GM18868 (cell line): ENCODE measurements around the gene BMP7.

Experiments used
- ATAC-seq: cut with Tn5 transposase; IDR thresholded peaks from one replicate; pipeline ENCODE4 v1.9.1; 2021; ENCODE audit warnings: mild to moderate bottlenecking, moderate library complexity; ENCODE audit not compliant: unreplicated experiment

The BMP7 gene

DNA sequence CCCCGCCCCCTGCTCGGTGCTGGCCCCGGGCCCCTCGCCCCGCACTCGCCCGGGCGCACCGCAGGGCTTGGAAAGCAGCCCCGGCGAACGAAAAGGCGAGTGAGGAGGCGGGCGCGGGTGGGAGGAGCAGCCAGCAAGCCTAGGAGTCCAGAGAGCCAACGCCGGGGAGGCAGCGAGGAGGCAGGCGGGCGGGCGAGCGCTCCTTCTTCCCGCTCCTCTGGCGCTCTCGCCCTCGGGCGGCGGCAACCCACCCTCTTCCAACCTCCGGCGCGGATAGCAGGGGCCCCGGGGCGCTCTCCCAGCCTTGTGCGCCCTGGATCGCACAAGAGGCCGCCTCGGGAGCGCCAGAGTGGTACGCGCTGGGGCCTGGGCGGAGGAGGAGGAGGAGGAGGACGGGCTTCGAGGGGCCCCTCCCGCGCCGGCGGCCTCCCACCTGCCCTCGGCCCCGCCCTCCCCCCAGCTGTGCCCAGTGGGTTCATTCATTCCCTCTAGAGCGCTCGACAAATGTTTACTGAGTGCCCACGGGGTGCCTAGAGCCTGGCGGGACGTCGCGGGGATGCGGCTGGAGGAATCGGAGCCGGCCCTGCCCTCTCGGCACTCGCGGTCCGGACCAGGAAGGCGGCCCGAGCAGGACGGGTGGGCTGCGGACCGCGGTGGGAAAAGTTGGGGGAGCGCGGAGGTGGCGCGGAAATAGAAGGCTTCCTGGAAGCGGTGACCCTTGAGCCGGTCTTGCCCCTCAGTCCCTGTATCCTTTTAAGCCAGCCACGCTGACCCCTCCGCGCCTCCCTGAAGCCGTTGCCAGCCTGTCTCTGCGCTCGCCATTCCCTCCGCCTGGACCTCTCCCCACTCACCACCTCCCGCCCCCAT, at the start of gene BMP7:
BMP7 (minus strand) TSS at position 351 of the 867 bp plus-strand sequence. CDS start 519 bp downstream, outside the sequence.
- no peak for ATAC-seq

DNA sequence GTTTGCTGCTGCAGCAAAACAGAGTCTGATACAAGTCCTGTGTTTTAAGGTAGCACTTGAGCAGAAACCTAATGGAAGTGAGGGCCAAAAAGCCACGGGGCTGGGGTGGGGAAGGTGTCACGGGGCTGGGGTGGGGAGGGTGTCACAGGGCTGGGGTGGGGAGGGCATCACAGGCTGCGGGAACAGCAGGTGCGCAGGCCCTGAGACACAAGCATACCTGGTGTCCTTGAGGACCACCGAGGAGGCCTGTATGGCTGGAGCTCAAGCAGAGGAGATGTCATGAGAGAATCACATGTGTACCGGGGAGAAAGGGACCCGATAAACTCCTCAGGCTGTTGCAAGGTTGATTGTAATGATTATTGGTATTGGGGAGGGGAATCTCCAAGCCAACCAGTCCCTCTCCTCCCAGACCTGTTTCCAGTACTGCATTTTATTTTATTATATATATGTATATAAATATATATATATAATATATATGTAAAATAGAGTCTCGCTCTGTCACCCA, 49.6 kb upstream of the BMP7 start:
- ATAC-seq, result no peak

DNA sequence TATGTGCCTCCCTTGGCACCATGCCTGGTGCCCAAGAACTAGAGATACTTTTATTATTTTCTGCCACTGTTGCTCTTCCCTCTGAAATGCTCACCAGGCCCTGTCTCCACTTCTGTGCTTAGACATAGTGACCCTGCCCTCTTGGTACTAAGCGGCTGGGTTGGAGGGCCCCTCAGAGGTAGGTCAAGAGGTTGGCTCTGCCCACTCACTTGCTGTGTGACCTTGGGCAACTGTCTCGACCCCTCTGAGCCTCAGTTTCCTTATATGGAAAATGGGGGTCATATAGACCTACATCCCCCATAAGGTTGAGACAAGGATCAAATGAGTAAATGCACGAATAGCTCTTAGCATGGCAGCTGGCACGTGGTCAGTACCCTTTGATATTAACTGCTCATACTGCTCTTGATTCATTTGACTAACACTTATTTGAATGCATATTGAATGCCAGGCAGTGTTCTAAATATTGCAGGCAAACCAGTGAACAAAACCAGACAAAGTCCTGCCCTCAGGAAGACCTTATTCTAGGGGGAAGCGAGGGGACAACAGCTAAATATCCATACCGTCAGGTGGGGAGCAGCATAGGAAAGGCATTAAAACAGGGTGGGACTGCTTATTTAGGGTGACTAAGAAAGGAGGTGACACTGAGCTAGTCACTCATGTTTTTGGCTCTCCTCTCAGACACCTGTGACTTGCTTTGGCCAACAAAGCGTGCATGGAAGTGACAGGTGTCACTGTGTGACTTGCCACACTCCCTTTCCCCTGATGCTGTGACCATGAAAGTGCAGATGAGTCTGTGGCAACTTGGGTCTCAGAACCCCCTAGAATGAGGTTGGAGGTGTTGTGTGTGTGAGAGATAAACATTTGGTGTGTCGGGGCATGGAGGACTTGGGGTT, 48.9 kb upstream of the BMP7 start:
- no peak for ATAC-seq

DNA sequence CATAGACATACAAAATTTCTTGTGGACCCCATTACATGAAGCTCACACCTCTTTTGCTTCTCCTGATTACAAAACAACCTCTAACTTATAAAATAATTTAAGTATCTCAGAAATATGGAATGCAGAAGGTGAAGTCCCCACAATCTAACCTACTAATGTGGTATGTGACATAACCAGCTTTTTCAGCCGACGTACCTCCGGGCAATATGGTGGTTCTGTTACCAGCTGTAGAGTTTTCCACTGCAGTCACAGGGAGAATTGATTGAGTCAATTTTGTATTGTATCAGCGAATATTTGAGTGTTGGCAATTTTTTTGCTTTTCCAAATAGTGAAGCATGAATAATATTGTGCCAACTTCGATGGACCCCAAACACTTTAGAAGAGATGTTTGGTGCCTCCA, 47.5 kb upstream of the BMP7 start:
- no peak for ATAC-seq

DNA sequence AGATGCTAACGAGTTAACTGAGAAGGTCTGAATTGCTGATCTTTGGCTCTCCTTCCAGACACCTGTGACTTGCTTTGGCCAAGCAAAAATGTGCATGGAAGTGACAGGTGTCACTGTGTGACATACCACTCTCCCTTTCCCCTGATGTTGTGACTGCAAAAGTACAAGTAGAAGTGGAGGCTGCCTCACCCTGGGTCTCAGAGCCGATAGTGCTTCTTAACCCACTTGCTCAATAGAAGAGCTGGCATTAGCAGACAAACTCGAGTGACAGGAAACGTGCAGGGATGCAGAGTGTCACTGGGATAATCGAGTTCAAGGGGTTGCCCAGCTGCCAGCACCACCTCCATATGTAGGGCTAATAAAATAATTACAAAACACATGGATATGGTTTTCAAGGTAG, 46.8 kb upstream of the BMP7 start:
- ATAC-seq, result no peak

DNA sequence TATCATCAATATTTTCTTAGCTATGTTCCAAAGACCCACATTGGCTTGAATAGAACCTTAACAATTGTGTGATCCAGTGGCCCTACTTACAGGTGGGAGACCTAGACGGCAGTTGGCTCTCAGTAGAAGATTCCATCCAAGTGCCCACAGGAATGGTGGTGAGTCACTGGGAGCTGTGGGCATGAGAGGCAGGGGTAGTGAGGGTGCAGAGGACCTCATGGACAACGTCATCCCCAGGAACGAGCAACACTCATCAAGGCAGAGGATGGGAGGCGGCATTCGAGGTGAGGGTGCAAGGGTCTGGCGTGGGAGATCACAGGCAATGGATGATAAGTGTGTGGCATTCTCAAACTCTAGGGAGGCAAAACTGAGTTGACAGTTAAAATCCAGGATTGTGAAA, 45.7 kb upstream of the BMP7 start:
- ATAC-seq, result no peak

DNA sequence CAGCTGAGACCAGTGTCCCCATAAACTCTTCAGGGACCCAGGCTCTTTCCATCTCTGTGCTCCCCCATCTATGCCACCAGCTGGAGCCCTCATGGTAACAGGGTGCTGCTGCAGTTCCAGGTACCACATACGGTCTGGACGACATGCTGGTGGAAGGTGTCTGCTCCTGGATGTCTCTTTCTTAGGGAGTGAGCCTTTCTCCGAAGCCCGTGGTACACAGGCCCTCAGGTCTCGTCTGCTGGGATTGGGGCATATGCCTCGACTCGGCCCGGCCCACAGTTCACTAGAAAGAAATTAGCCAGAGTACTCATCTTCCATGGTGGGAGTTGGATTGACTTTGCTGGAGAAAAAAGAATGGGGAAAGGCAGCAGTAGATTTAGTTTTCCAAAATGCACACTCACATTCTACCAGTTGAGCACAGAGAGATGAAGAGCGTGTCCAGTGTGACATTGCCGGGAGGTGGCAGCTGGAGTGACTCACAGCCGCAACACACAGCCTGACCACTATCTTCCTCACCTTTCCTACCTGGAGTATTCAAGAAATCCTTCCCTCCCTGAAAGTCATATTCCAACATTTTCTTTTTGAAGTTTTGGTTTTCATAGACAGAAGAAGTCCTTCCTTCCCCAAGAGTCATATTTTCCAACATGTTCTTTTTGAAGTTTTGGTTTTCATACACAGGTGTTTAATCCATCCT, 44.5 kb upstream of the BMP7 start:
- no peak for ATAC-seq

DNA sequence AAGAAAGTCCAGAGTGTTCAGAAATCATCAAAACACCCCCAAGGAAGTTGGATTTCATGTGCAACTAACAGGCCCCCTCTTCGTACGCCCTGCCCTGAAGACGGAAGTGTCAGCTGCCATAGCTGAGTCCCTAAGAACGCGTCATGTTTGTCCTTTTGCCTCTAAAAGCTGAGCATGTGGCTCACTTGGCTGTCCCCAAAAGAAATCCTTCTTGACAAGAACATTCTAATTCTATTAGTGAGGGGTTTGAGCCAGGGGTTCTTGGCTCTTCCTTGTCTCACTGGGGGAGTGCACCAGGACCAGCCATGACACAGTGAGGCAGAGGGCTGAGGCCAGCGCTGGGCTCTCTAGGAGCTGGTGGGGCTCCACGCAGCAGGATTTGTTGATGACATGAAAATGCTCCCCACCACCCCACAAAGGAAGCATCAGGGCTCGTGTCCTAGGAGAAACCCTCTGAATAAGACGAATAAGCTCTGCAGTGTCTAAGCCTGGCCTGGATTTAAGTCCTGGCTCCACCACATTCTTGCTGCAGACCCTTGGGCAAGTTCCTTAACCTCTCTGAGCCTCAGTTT, 43.2 kb upstream of the BMP7 start:
- ATAC-seq, result no peak

DNA sequence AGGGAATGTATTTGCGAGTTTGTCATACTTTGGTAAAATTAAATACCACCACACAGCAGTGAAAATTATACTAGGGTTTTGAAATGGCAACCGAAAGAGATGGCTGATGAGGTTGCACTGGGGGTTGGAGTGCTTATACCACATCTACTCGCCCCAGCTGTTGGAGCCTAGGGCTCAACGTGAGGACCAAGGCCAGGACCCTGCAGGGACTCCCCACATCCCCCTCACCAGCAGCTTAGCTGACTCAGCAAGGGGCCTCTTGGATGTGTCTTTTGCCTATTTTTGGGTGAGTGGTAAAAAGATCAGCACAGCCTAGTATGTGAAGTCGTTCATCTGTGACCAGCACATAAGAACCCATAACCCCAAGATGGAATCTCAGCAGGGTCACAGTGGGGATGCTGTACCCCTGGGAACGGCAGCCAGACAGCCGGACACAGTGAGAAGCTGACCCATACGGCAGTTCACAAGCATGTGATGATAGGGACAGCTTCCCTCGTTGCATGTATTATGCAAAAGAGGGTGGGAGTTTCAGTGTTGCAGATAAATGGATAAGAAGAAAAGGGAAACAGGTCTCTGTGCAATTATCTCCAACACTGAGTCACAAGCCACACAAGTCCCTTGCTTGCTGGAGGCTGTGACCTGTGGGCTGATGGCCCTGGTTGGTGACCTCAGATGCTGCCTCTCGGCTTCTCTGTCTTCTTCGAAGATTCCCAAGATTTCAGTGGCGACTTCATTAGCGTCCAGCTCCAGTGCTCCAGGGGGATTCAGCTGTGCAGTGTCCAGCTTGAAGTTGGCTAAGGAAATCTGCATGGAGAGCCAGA, 42.2 kb upstream of the BMP7 start:
- ATAC-seq, result no peak

DNA sequence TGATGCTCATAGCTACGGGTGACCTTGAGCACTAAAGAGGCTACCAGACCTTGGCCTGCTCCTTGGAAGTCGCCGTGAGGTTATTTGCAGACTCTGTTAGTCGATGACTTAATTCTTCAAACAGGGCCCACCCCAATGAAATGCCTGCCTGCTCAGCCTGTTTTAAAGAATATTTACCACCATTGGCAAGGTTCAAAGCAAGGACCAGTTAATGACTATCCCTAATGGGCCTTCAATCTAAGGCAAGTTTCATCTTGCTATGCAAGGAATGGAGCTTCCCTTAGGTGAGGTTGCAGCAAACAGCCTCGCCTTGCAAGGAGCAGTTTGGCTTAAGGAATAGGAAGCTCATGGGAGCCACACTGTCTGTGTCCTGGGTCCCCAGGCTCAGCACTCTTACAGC, 40.3 kb upstream of the BMP7 start:
- no peak for ATAC-seq

DNA sequence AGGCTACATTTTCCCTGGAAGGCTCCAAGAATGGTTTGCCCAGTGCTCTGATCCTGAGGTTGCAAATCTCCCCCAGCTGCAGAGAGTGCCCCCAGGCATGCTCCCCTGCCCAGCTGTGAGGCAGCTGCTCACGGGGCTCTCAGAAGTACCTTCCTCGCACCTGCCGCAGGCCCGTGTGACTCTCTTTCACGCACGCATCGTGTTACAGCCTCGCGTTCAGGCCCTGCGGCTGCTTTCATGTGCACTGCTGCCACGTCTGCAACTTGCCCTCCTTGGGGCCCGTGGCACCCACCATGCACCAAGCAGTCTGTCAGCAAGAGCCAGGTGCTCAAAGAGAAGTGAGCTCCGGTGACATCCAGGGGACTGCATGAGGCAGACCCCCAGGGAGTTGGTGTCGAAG, 34.6 kb upstream of the BMP7 start:
- no peak for ATAC-seq

DNA sequence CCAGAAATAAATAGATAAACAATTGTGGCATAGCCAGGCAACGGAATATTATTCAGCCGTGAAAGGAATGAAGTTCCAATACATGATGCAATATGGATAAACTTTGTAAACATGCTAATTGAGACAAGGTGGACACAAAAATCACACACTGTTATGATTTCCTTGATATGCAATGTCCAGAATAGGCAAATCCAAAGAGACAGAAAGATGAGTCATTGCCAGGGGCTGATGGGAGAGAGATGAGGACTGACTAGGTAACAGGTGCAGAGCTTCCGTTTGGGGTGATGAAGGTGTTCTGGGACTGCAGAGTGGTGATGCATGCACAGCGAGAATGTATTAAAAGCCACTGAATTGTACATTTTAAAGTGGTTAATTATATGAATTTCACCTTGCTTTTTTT, 32.0 kb upstream of the BMP7 start:
- no peak for ATAC-seq

DNA sequence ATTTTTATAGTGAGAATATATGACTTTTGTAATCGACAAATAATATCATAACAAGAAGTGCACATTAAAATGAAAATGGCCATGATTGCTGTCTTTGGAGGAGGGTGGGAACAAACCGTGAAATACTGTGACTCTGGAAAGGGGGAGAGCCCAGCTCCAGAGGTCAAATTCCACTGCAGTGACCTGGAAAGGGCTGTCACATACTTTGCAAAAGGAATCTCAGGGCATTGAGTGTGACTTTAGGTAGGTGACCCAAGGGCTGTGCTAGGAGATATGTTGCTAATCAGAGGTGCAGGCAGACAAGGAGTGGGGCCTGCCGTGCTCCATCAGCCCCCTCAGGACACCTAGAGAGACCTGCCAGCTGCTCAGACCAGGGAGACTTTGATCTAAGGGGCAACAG, 28.1 kb upstream of the BMP7 start:
- no peak for ATAC-seq

DNA sequence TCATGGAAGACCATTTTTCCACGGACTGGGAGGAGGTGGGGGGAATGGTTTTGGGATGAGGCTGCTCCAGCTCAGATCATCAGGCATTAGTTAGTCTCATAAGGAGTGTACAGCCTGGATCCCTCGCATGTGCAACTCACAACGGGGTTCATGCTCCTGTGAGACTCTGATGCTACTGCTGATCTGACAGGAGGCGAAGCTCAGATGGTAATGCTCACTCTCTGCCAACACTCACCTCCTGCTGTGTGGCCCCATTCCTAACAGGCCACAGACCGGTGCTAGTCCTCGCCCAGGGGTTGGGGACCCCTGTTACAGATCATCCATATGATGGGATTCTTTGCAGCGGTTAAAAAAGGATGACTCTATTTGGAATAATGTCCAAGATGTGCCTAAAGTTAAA, 27.6 kb upstream of the BMP7 start:
- ATAC-seq, result no peak

DNA sequence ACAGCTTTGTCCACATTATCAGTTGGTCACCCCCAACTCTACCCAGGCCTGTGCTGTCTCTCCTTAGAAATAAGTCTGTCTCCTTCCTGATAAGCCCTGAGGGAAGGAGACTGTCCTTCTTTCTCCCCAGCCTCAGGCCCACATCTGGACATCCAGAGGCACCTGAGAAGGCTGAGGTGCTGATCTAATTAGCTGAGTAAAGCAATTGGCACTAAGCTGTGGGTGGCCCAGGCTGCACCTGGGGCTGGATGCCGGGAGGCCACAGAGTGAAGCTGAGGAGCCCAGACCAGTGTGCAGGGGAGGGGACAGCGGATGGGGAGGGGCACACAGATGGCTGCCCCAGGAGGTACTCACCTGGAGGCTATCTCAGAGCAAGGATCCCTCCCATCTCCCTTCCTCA, 26.2 kb upstream of the BMP7 start:
- no peak for ATAC-seq

DNA sequence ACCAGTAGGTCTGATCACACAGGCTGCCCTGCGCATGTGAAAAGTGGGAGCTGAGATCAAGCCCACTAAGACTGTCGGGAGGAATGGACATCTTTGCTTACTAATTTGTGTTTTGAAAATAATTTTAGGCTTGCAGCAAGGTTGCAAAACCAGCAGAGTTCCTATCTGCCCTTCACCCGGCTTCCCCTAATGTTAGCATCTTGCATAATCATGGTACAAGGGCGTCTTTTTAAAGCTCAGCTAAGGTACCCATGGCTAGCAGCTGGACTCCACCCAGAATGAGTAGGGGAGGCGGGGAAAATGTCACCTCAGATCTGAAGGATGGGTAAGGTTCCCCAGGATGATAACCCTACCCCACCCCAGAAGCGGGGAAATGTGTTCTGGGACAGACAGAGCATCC, 25.3 kb upstream of the BMP7 start:
- ATAC-seq, result no peak

DNA sequence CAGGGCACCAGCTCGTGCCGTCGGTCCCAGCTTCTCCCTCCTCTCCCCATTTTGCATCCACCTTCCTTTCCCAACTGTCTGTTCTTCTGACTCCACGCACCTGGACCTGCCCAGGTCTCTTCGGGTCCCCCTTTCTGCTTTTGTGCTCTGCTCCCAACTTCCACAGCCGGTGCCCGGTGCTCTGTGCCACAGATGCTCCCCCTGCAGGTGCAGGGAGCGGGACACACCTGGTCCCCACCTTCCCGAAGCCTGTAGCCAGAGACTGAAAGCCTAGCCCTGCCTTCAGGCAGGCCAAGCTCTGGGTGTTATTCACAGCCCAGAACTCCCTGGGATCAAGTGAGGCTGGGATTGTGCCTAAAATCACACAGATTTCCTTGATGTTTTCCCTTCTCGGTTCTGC, 24.6 kb upstream of the BMP7 start:
- no peak for ATAC-seq

DNA sequence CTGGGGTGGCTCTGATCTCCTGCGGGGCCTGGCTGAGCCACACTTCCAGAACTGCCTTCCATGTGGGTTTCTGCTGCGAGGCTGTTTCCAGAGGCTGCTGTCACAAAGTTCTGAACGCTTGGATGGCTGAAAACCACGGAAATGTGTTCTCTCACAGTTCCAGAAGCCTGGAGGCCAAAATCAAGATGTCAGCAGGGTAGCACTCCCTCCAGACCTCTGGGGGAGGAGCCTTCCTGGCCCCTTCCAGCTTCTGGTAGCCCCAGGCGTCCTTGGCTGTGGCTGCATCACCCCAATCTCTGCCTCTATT, 23.7 kb upstream of the BMP7 start:
- ATAC-seq, result no peak

DNA sequence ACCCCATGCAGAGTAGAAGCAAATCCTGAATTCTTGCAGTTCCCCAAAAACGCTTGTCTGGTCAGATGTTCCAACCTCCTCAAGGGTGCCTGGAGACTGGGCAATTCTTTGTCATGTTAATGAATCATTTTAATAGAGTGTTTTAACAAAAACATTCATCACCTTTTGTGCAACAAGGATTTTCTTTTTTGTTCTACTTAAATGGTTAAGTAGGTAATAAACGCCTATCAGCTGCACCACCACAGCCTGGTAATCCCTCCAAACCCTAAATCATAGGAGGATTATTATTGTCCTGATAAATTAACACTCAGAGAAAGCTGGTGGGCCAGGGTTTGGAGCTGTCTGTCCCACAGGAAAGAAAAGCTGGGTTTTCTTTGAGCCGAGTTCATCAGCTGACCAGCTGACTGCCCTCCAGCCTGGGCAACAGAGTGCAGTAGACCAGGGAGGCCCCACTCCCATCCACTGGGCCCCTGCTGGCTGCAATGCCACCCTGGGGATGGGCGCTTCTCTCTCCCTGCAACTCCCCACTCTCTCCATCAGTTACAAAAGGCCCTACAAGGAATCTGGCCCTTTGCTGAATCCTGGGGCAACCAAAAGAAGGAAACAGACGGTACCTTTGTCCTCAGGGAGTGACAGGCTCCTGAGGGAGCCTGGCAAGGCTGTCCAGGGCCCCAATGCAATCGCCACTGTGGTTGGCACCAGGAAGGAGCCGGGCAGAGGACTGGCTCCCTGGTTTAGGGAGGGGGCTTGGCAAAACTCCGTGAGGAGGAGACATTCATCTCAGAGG, 23.1 kb upstream of the BMP7 start:
- ATAC-seq, result no peak
